ENCODE measurements around the gene FCRL2. TPM values are rescaled to one million over a fixed set of nuclear protein-coding genes. Genes with fewer than 3 reads are reported as not detected.

The FCRL2 gene, protein sequence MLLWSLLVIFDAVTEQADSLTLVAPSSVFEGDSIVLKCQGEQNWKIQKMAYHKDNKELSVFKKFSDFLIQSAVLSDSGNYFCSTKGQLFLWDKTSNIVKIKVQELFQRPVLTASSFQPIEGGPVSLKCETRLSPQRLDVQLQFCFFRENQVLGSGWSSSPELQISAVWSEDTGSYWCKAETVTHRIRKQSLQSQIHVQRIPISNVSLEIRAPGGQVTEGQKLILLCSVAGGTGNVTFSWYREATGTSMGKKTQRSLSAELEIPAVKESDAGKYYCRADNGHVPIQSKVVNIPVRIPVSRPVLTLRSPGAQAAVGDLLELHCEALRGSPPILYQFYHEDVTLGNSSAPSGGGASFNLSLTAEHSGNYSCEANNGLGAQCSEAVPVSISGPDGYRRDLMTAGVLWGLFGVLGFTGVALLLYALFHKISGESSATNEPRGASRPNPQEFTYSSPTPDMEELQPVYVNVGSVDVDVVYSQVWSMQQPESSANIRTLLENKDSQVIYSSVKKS
- total RNA-seq: 0.56 TPM

DNA sequence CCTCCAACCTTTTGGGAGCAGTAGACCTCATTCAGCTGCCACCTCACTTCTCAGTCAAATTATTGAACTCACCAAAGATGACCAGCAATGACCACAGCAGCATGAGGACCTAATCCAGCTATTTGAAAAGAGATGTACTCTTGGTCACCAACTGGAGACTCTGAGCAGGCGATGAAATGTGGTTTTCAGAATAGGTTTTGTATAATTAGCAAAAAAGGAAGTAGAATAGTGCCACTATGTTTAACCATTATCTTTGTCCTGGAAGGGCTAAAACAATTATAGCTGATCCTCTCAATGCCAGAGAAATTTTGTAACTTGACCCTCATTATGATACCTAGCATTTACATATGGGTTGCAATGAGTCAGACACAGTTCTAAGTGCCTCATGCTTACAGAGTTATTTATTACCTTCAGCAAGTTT lies at the start of gene FCRL2:
TSS of gene FCRL2 (minus strand) at position 162 of the 421 bp plus-strand sequence. CDS start at position 103, 59 bp downstream.
- ATAC-seq: no peak

DNA sequence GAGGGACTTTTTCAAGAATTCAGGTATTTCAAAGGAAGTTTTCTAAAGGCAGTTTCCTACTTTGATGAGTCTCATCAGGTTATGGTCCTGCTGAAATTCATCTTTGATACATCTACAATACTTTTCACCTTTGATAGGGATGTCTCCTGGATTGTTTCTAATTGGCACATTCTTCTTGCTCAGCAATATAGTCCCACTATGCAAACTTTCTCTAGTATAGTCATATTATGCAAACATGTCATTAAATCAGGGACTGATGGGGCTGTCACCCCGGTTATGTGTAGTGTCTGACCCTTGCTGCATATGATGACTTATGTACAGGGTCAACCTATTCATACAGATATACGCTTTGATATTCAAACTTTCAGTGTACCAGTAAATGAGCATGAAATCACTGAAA lies 43.4 kb upstream of the FCRL2 start:
- ATAC-seq: no peak

GRCh38 chr1:157819896-157820295 lies 43.0 kb upstream of the FCRL2 start, which contains the start of gene FCRL1:
FCRL1 (minus strand) TSS chr1:157820120; CDS start chr1:157820037, 83 bp downstream.
- ATAC-seq: peak; percentile 8

GRCh38 chr1:157819215-157819614 lies 42.3 kb upstream of the FCRL2 start:
- ATAC-seq: no peak

GRCh38 chr1:157813269-157813668 lies 36.3 kb upstream of the FCRL2 start:
- no peak for ATAC-seq

DNA sequence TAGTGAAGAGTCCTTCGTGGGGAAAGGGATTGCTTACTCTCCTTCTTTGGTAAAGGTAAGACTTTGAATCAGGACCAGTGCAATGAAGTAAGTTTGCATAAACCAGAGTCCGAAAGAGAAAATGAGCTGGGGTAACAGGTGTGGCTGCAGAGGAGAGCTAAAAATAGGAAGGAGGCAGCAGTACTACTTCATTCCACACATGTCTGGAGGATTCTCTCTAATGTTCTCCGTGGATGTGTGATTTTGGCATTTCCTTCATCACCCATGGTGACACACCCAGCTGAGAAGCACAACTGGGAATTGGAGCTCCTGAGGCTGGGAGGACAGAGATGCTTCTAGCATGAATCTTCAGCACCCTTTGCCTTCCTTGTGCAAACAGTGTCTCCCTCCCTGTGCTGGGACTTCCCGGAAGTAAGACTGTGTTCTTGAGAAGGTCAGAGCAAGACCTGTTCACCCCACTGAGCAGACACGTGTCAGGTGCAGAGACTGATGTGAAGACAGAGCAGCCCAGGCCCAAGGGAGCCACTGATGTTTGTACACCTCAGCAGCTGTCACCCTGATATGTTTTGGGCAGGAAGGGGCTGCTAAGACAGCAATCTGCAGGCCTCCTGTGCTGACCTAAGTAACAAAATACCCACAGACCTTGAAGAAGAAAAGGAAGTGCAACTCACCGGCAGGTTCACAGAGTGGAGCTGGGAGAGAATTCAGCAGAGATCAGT lies 29.7 kb upstream of the FCRL2 start:
- ATAC-seq: peak; percentile 79

- ATAC-seq: no peak
Measured at GRCh38 chr1:157803851-157804250, 26.9 kb upstream of the FCRL2 start.

DNA sequence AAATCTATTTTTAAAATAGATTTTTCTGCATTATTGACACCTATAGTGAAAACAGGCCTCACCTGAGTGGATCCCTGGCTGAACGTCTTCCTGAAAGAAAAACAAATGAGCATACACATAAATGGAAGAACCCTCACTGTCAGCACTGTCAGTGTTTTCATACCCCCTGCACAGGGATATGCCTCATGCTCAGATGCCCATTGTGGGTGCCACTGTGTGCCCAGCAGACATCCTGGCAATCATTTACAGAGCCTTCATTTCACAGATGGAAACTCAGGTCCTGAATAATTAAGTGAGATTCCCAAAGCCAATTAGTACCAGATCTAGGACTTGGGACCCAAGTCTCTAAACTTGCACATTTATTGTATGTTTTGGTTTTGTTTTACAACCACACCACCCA lies 23.1 kb upstream of the FCRL2 start:
- ATAC-seq: no peak

GRCh38 chr1:157798211-157798610 lies 21.3 kb upstream of the FCRL2 start:
- ATAC-seq: no peak

- no peak for ATAC-seq
Measured at GRCh38 chr1:157785248-157785647, 8.3 kb upstream of the FCRL2 start.

- ATAC-seq: no peak
Measured at GRCh38 chr1:157784801-157785200, 7.9 kb upstream of the FCRL2 start.

- no peak for ATAC-seq
Measured at GRCh38 chr1:157782931-157783330, 6.0 kb upstream of the FCRL2 start.

- no peak for ATAC-seq
Measured at GRCh38 chr1:157781048-157781447, 4.1 kb upstream of the FCRL2 start.

DNA sequence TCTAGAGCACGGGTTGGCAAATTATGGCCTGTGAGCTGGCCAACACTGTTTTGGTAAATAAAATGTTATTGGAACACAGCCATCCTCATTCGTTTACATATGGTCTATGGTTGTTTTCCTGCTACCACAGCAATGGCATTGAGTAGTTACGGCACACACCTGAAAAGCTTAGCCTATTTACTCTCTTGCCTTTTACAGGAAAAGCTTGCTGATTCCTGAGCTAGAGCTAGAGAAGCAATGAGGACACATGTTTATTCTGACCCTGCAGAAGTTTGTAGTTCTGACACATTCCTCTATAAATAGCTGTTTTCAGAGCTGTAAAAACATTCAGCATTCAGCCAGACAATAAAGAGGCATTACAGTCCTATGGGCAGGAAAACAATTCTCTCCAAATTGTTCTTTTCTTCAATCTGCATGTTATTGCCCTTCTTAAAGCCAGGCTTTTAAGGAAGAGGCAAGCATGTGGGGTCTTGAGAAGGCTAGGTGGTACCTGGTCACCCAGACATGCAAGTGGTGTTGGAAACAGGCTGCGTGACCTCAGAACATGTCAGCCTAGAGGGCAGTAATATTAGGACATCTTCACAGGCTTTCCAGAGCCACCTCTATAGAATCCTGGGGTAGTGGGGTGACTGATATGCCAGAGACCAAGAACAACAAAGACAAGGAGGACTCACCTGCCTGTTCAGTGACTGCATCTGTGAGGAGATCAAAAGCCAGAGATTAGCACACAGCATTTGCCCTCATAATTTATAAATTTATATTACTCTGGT lies 1.6 kb downstream of the FCRL2 start:
- no peak for ATAC-seq

DNA sequence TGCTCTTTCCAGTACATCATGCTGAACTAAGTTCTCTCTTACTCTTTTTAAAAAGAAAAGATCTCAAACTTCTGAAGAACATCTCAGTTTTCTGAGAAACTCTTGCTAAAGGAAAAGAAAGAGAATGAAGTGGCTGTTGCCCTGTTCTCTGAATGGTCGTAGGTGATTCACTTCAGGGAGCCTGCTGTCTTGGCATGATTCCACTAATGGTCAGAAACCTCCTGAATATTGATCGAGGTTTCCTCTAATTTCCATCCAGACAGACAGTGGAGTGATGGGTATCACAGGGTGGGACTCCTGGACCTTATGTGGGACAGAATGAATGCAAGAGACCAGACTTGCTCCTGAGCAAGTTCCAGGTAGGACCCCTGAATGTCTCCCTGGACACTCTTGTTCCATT lies 2.5 kb downstream of the FCRL2 start:
- ATAC-seq: no peak

DNA sequence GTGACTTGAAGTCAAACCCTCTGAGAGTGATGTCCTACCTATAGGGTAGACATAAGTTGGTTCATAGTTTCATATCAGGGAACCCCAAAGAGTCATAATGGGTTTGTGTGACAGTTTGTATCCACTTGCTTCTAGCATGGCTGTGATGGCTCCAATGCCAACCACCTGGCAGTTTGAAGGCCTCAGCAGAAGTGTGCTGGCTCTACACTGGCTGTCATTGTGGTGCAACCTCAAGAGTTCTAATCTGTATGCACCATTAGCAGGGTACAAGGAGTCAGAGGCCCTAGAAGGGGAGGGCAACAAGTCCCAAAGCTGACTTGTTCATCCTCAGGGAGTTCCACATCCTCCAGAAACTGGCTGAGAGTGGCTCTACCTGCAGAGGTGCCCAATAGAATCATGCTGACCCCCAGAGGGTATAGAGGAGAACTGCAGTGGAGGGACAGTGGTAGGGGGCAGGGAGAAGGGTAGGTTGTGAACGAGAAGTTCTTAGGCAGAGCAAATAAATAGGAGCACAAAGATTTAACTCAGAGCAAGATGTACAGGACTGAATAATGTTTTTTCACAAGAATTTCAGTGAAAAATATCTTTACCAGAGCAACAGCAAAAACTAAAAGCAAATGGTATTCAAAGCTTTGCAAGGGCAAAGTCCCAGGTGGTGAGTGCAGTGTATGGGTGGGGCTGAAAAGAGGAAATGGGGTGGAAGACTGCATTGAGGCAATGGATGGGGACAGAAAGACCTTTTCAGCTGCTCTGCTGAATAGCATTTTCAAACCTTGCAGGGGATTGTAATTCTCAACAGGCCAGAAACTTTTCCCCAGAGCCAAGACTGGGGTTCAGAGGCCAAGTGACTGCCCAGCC lies 3.2 kb downstream of the FCRL2 start:
- peak; percentile 48 for ATAC-seq

DNA sequence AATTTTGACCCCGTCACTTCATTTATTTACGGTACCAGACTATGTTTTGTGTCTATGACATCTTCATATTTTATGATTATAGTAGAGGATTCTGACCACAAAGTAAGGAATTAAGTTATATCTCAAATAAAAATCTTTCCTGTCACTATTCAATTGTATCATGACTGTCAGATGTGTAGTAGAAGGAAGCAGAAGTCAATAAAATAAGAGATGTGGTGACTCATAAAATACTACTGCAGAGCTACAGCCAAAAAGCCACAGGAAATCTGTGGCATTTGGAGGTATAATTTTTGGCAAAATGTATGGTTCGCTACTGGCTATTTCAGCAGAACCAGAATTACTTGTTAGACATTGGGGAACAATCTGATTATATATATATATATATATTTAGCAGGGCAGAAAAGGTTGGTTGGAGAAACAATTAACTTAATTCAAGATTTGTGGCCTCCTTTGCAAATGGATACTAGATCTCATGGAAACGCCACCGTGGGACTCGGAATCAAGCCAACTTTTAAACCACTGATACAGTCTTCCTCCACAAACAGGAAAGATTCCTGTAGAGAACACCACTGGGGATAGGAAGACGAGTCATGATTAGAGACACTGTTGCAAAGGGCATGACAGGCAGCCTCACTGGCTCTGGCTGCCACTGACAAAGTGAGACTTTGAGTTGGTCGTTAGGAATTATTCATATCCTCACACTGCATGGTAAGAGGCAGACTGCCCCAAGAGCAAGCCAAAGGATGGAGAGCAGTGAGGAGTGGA lies 5.1 kb downstream of the FCRL2 start:
- ATAC-seq: no peak

GRCh38 chr1:157770442-157771043 lies 6.4 kb downstream of the FCRL2 start:
- ATAC-seq: no peak

GRCh38 chr1:157766792-157767191 lies 10.1 kb downstream of the FCRL2 start:
- no peak for ATAC-seq

DNA sequence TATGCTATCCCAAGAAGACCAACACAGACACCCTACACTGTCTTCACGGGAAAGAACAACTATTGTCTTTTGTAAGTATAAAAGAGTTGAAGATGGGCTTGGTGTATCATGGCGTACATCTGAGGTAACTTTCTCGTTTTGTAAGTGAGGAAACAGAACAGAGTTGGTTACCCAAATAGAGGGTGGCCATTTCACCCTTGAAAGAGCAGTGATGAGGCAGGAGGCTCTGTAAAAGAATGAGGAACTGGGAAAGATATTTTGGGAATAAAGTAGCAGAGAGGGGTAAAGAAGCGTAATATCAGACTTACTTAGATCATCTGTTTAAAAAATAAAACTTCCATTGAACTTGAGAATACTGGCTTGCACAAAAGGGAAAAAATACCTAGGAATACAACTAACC lies 18.9 kb downstream of the FCRL2 start:
- no peak for ATAC-seq

- no peak for ATAC-seq
Measured at GRCh38 chr1:157753611-157754010, 23.3 kb downstream of the FCRL2 start.
